Trophoblast cell (in vitro differentiated cells and primary cell): ENCODE data around the gene PIK3IP1.

Source experiments
- DNase-seq, 2 donors: peaks; one replicate each; pipeline ENCODE4 v3.0.0-alpha.2; 2016
- H2AFZ ChIP-seq: 2 replicates; pipeline ENCODE4 v1.6.1; 2013; ENCODE audit warnings: low read length, moderate library complexity, mild to moderate bottlenecking; ENCODE audit not compliant: insufficient read depth, poor library complexity
- H2AK5ac ChIP-seq: 2 replicates; pipeline ENCODE4 v1.6.1; 2013; ENCODE audit warnings: mild to moderate bottlenecking, low read length
- H2BK120ac ChIP-seq: 2 replicates; pipeline ENCODE4 v1.6.1; 2013; ENCODE audit warnings: low read length, mild to moderate bottlenecking, moderate library complexity; ENCODE audit not compliant: insufficient read depth, poor library complexity
- H2BK12ac ChIP-seq: 2 replicates; pipeline ENCODE4 v1.6.1; 2013; ENCODE audit warnings: mild to moderate bottlenecking, low read length, moderate library complexity
- H2BK5ac ChIP-seq: 2 replicates; pipeline ENCODE4 v1.6.1; 2013; ENCODE audit warnings: low read length, low read depth, moderate library complexity, mild to moderate bottlenecking; ENCODE audit not compliant: poor library complexity
- H3K14ac ChIP-seq: 2 replicates; pipeline ENCODE4 v1.6.1; 2013; ENCODE audit warnings: mild to moderate bottlenecking, low read length
- H3K18ac ChIP-seq: 2 replicates; pipeline ENCODE4 v1.6.1; 2013; ENCODE audit warnings: mild to moderate bottlenecking, low read length
- H3K23ac ChIP-seq: 2 replicates; pipeline ENCODE4 v1.6.1; 2013; ENCODE audit warnings: low read length
- H3K27ac ChIP-seq: 2 replicates; pipeline ENCODE4 v1.5.1; 2013; ENCODE audit warnings: low read depth, mild to moderate bottlenecking, inconsistent platforms, low read length, moderate library complexity
- H3K27me3 ChIP-seq: 2 replicates; pipeline ENCODE4 v1.6.1; 2013; ENCODE audit warnings: inconsistent platforms, mild to moderate bottlenecking, low read length, moderate library complexity; ENCODE audit not compliant: insufficient read depth
- H3K36me3 ChIP-seq, 2 experiments: 1 replicate in 1 of 2; 2 replicates in 1 of 2; pipeline ENCODE4 v1.6.1; 2013; ENCODE audit warnings: low read length in 2 of 2, mild to moderate bottlenecking in 2 of 2, moderate library complexity in 1 of 2; ENCODE audit not compliant: insufficient read depth in 2 of 2, control insufficient read depth in 1 of 2
- H3K4ac ChIP-seq: 2 replicates; pipeline ENCODE4 v1.6.1; 2013; ENCODE audit warnings: low read depth, mild to moderate bottlenecking, low read length, moderate library complexity
- H3K4me1 ChIP-seq, 2 experiments: 1 replicate in 1 of 2; 2 replicates in 1 of 2; pipeline ENCODE4 v1.6.1; 2013; ENCODE audit warnings: low read length in 2 of 2, mild to moderate bottlenecking in 2 of 2, moderate library complexity in 1 of 2; ENCODE audit not compliant: insufficient read depth in 2 of 2, control insufficient read depth in 1 of 2
- H3K4me2 ChIP-seq: 2 replicates; pipeline ENCODE4 v1.6.1; 2013; ENCODE audit warnings: inconsistent platforms, mild to moderate bottlenecking, low read length, moderate library complexity
- H3K4me3 ChIP-seq: 2 replicates; pipeline ENCODE4 v1.5.1; 2013; ENCODE audit warnings: mild to moderate bottlenecking, low read depth, low read length, inconsistent platforms
- H3K79me1 ChIP-seq: one replicate; pipeline ENCODE4 v1.6.1; 2013; ENCODE audit warnings: low read length
- H3K79me2 ChIP-seq: 2 replicates; pipeline ENCODE4 v1.6.1; 2013; ENCODE audit warnings: low read length, mild to moderate bottlenecking; ENCODE audit not compliant: control insufficient read depth, insufficient read depth, poor library complexity
- H3K9ac ChIP-seq: 2 replicates; pipeline ENCODE4 v1.6.1; 2013; ENCODE audit warnings: mild to moderate bottlenecking, low read length
- H3K9me3 ChIP-seq: 2 replicates; pipeline ENCODE4 v1.6.1; 2013; ENCODE audit warnings: low read depth, mild to moderate bottlenecking, control low read depth, inconsistent platforms, low read length; ENCODE audit not compliant: insufficient read depth
- H4K12ac ChIP-seq: 2 replicates; pipeline ENCODE4 v1.6.1; 2013; ENCODE audit warnings: low read depth, mild to moderate bottlenecking, low read length, moderate library complexity
- H4K8ac ChIP-seq: 2 replicates; pipeline ENCODE4 v1.6.1; 2013; ENCODE audit warnings: low read depth, mild to moderate bottlenecking, low read length, moderate library complexity
- H4K91ac ChIP-seq: one replicate; pipeline ENCODE4 v1.6.1; 2013; ENCODE audit warnings: low read depth, mild to moderate bottlenecking, low read length, moderate library complexity
- WGBS: extraction: QIAGEN DNeasy Blood & Tissue Kit; methylation state at CpG from one replicate; pipeline ENCODE4 v1.1.7; 2013; ENCODE audit warnings: missing lambda C conversion rate; ENCODE audit not compliant: insufficient read length, insufficient coverage; ENCODE audit errors: extremely low coverage; 5-methylcytosine and 5-hydroxymethylcytosine counted together

The PIK3IP1 gene

DNA sequence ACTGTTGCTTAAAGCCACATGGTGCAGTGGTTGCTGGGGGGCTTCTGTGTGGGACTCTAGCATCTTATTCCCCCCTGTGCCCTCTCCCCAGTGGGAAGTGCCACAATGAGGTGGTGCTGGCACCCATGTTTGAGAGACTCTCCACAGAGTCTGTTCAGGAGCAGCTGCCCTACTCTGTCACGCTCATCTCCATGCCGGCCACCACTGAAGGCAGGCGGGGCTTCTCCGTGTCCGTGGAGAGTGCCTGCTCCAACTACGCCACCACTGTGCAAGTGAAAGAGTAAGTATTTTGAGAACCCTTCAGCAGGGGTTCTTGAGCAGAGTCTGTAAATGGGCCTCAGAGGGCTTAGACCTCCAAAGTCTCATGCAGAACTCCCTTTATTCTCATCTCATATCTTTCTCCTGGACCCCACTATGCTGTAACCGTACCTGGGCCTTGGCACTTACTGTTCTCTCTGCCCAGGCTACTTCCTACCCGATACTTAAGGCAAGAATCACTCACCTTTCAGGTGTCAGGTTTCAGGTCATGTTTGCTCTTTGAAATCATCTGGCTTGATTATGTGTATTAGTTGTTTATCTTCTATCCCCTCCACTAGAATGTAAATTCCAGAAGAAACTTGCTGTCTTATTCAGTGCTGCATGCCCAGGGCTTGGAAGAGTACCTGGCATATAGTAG, 32.4 kb downstream of the PIK3IP1 start:
- H4K91ac ChIP-seq, result no peak overlapping the region
- no peak overlapping the region for H3K27ac ChIP-seq
- H2BK12ac ChIP-seq, result no peak overlapping the region
- no peak overlapping the region for H3K14ac ChIP-seq
- no peaks in the 10 kb centered on the region for H3K27me3 ChIP-seq
- no peak for DNase-seq
- peak overlapping the region; percentile 39 for H3K18ac ChIP-seq
- H3K9ac ChIP-seq, result no peak overlapping the region
- no peak overlapping the region for H2BK120ac ChIP-seq
- no peak overlapping the region for H2AK5ac ChIP-seq
- H3K79me1 ChIP-seq, result peaks cover 4% of the 10 kb centered on the region
- WGBS, result no CpG with 5 or more reads among the region's 8 CpGs
- H2BK5ac ChIP-seq, result no peak overlapping the region
- peaks cover 2 to 3% of the 10 kb centered on the region in 2 experiments for H3K4me1 ChIP-seq
- H2AFZ ChIP-seq, result no peak overlapping the region
- H3K36me3 ChIP-seq, result peaks cover 39 to 61% of the 10 kb centered on the region in 2 experiments
- H3K4ac ChIP-seq, result peak overlapping the region; percentile 27
- no peak overlapping the region for H4K12ac ChIP-seq
- no peak overlapping the region for H3K4me3 ChIP-seq
- no peak overlapping the region for H4K8ac ChIP-seq
- H3K4me2 ChIP-seq, result no peak overlapping the region
- no peak overlapping the region for H3K23ac ChIP-seq
- H3K79me2 ChIP-seq, result peaks cover 3% of the 10 kb centered on the region
- peaks cover 2% of the 10 kb centered on the region for H3K9me3 ChIP-seq

DNA sequence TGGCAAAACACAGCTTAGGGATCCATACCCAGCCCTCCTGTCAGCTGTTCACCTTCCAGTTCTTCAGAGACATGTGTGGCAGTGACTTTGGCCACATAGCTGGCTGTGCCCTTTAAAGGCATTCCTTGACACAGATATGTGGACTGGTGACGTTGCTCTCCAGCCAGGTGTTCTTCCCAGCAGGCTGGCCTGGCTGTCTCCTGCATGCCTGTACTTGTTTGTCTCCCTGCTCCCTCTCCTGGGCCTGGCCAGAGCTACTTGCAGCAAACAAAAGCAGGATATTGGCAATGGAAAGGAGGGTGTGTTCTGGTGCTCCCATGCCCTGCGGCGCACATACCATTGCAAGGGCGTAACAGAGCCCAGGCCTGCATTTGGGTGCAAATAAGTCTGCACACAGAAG, 38.3 kb downstream of the PIK3IP1 start:
- peak; percentile 98 for DNase-seq
- no CpG with 5 or more reads among the region's 4 CpGs for WGBS
- no peak overlapping the region for H2AFZ ChIP-seq

DNA sequence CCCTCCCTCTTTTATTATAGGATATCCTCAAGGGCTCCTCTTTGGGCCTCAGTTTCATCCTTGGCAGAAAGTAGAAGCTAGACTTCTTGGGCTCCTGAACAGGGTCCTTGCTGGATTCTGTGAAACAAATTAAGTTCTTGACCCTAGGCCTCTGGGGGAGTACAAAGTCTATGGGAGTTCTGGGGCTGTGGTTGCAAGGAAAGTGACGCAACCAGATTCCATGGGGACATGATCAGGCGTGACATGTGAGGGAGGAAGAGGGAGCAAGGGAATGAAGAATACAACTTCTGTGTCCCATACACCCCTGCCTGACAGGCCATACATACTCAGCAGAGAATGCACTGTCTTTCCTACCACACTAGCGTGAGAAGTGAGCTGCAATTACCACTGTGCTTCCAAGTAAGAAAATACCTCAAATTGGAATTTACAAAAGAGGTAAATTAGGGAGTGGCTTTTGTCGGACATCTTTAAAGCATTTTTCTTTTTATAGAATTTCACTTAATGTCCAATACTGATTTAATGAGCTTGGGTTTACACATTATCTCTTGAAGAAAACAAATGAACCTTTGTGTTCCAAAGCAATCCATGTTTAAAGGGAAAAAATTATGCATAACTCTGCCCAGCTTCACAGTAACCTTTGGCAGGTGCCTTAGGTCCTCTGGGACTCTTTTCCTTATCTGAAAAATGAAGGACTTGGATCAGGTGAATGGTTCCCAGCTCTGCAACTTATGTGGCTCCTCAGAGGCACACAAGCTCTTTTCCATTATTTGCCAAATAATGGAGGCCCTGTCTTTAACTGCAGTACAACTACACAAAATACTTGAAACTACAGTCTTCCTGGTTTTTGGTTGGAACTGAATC, 41.3 kb downstream of the PIK3IP1 start:
- H3K4ac ChIP-seq, result peak overlapping the region; percentile 85
- H3K4me2 ChIP-seq, result peak overlapping the region; percentile 82
- peak in 1 of 2 donors; percentile 24 for DNase-seq
- H4K8ac ChIP-seq, result peak overlapping the region; percentile 55
- no peak overlapping the region for H2AFZ ChIP-seq
- H3K9me3 ChIP-seq, result no peaks in the 10 kb centered on the region
- H3K79me2 ChIP-seq, result peaks cover 33% of the 10 kb centered on the region
- H2BK120ac ChIP-seq, result peak overlapping the region; percentile 57
- H2BK5ac ChIP-seq, result peak overlapping the region; percentile 74
- H3K27me3 ChIP-seq, result no peaks in the 10 kb centered on the region
- H3K4me1 ChIP-seq, result peaks cover 39 to 61% of the 10 kb centered on the region in 2 experiments
- peak overlapping the region; percentile 45 for H4K91ac ChIP-seq
- no peak overlapping the region for H3K9ac ChIP-seq
- peaks cover 3 to 7% of the 10 kb centered on the region in 2 experiments for H3K36me3 ChIP-seq
- H2BK12ac ChIP-seq, result no peak overlapping the region
- H2AK5ac ChIP-seq, result no peak overlapping the region
- no peak overlapping the region for H3K23ac ChIP-seq
- H3K4me3 ChIP-seq, result no peak overlapping the region
- peak overlapping the region; percentile 90 for H3K27ac ChIP-seq
- H3K14ac ChIP-seq, result no peak overlapping the region
- H3K79me1 ChIP-seq, result peaks cover 47% of the 10 kb centered on the region
- no peak overlapping the region for H3K18ac ChIP-seq
- WGBS, result no CpG with 5 or more reads among the region's 4 CpGs
- H4K12ac ChIP-seq, result no peak overlapping the region

More for the DNA sequence above, 38.3 kb downstream of the PIK3IP1 start:
- peak overlapping the region; percentile 1 for H4K12ac ChIP-seq
- H3K27me3 ChIP-seq, result no peaks in the 10 kb centered on the region
- H2AK5ac ChIP-seq, result no peak overlapping the region
- peak overlapping the region; percentile 65 for H3K27ac ChIP-seq
- H2BK5ac ChIP-seq, result peak overlapping the region; percentile 18
- H3K14ac ChIP-seq, result peak overlapping the region; percentile 15
- peak overlapping the region; percentile 40 for H2BK120ac ChIP-seq
- H3K36me3 ChIP-seq, result peaks cover 9 to 18% of the 10 kb centered on the region in 2 experiments
- H3K4me2 ChIP-seq, result peak overlapping the region; percentile 28
- H3K4me1 ChIP-seq, result peaks cover 27 to 45% of the 10 kb centered on the region in 2 experiments
- H3K4me3 ChIP-seq, result no peak overlapping the region
- H3K9ac ChIP-seq, result no peak overlapping the region
- no peak overlapping the region for H2BK12ac ChIP-seq
- peaks cover 28% of the 10 kb centered on the region for H3K79me2 ChIP-seq
- H3K4ac ChIP-seq, result peak overlapping the region; percentile 16
- H4K91ac ChIP-seq, result peak overlapping the region; percentile 67
- H3K79me1 ChIP-seq, result peaks cover 28% of the 10 kb centered on the region
- H3K18ac ChIP-seq, result peak overlapping the region; percentile 27
- H4K8ac ChIP-seq, result no peak overlapping the region
- H3K23ac ChIP-seq, result no peak overlapping the region
- no peaks in the 10 kb centered on the region for H3K9me3 ChIP-seq
